ENCODE measurements around the gene SYCP3. TPM values are rescaled to one million over a fixed set of nuclear protein-coding genes. Genes with fewer than 3 reads are reported as not detected.
A peak's percentile ranks its signal among the peaks of the same experiment; 100 is the strongest.

The SYCP3 gene
- total and polyA plus RNA-seq, 3 experiments from 2014 or later = 0.14 to 0.27 (median 0.22) TPM

DNA sequence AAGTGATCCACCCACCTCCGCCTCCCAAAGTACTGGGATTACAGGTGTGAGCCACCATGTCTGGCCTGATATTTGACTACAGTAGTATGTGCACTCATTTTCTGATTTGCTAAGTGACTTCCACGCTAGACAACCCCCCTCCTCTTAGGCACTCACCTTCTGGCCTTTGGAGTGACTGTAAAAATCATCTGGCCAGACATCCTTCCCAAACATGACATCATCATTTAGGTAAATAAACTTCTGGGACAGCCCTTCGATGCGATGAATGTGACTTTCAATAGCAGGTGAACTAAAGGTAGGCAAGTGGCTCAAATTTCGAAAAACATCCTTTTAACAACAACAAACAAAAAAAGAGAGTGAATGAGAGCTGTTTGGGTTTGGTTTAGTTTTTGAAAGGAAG is 30.6 kb upstream of the SYCP3 start:
- no peak overlapping the region for H3K27ac ChIP-seq (ENCODE audit: low read depth, low read length)
- POLR2A ChIA-PET = no interaction called here
- peaks cover 13% of the 10 kb centered on the region for H3K36me3 ChIP-seq (ENCODE audit: insufficient read depth, low read length)
- Mint-ChIP-seq H3K9me3 (no peaks in the 10 kb centered on the region), H3K27ac (peak overlapping the region in 3 of 8 donors; percentile 2 to 57 (median 42)), H3K4me3 (no peak overlapping the region), H3K4me1 (peaks cover 0 to 7% (median 1%) of the 10 kb centered on the region in 3 donors), H3K36me3 (peaks cover 0 to 76% (median 23%) of the 10 kb centered on the region in 3 donors), H3K27me3 (no peaks in the 10 kb centered on the region)
- H3K4me1 ChIP-seq (ENCODE audit: insufficient read depth, low read length) = no peaks in the 10 kb centered on the region
- H3K27me3 ChIP-seq (ENCODE audit: insufficient read depth, low read length, poor library complexity, severe bottlenecking) = no peaks in the 10 kb centered on the region
- CTCF ChIA-PET = interaction anchor here (1.5 to 4.5 kb wide), 4 partner anchors 10 to 70 kb away, joined by 5 to 22 read pairs (median 7); partner anchors contain the start of gene GNPTAB
- H3K9me3 ChIP-seq (ENCODE audit: low read length) = no peaks in the 10 kb centered on the region
- DNase-seq = no peak
- H3K4me3 ChIP-seq (ENCODE audit: low read length) = no peak overlapping the region

DNA sequence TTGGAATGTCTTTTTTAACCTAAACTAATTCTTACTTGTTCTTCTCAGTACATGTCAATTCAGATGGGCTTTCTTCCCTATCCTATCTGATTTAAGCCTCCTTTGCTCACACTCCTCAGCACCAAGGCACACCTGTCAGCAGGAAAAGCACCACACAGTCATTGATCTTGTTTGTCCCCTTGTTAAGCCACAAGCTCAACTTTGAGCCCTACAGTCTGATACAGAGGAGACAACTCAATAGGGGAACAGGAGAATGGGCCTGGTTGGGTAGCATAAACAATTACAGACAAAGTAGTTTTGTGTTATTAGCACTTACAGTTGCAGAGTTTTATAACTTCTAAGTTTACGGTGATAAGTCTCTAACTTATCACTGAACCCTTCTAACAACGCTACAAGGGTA is 29.5 kb upstream of the SYCP3 start:
- H3K4me3 Mint-ChIP-seq = no peak overlapping the region
- no peak overlapping the region for H3K4me3 ChIP-seq (ENCODE audit: low read length)
- H3K27me3 Mint-ChIP-seq = no peaks in the 10 kb centered on the region
- H3K36me3 Mint-ChIP-seq = peaks cover 0 to 87% (median 28%) of the 10 kb centered on the region in 3 donors
- no peaks in the 10 kb centered on the region for H3K9me3 Mint-ChIP-seq
- no peaks in the 10 kb centered on the region for H3K4me1 ChIP-seq (ENCODE audit: insufficient read depth, low read length)
- no peak overlapping the region for H3K27ac ChIP-seq (ENCODE audit: low read depth, low read length)
- POLR2A ChIA-PET = no interaction called here
- CTCF ChIA-PET = interaction anchor here (1.5 to 4.5 kb wide), 4 partner anchors 9 to 71 kb away, joined by 5 to 22 read pairs (median 7); partner anchors contain the start of gene GNPTAB
- no peaks in the 10 kb centered on the region for H3K27me3 ChIP-seq (ENCODE audit: insufficient read depth, low read length, poor library complexity, severe bottlenecking)
- peak overlapping the region in 5 of 8 donors; percentile 24 to 89 (median 52) for H3K27ac Mint-ChIP-seq
- no peaks in the 10 kb centered on the region for H3K9me3 ChIP-seq (ENCODE audit: low read length)
- H3K4me1 Mint-ChIP-seq = peaks cover 0 to 10% (median 1%) of the 10 kb centered on the region in 3 donors
- H3K36me3 ChIP-seq (ENCODE audit: insufficient read depth, low read length) = peaks cover 13% of the 10 kb centered on the region
- no peak for DNase-seq

DNA sequence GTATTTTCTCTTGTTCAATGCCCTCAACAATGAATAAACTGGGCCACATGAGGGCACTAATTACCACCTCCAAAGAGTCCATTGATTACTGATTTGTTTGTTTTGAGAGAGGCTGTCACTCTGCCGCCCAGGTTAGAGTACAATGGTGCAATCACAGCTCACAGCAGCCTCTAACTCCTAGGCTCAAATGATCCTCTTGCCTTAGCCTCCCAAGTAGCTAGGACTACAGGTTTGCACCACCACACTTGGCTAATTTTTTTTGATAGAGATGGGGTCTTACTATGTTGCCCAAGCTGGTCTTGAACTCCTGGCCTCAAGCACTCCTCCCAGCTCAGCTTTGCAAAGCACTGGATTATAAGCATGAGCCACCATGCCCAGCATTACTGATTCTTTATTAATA is 28.3 kb upstream of the SYCP3 start:
- Histone ChIP-seq H3K27ac (ENCODE audit: low read depth, low read length) (no peak overlapping the region), H3K36me3 (ENCODE audit: insufficient read depth, low read length) (peaks cover 13% of the 10 kb centered on the region), H3K4me1 (ENCODE audit: insufficient read depth, low read length) (no peaks in the 10 kb centered on the region), H3K27me3 (ENCODE audit: insufficient read depth, low read length, poor library complexity, severe bottlenecking) (no peaks in the 10 kb centered on the region), H3K4me3 (ENCODE audit: low read length) (no peak overlapping the region), H3K9me3 (ENCODE audit: low read length) (no peaks in the 10 kb centered on the region)
- no peaks in the 10 kb centered on the region for H3K27me3 Mint-ChIP-seq
- peaks cover 0 to 5% (median 0%) of the 10 kb centered on the region in 3 donors for H3K4me1 Mint-ChIP-seq
- H3K36me3 Mint-ChIP-seq = peaks cover 5 to 88% (median 32%) of the 10 kb centered on the region in 3 donors
- no peak for DNase-seq
- CTCF ChIA-PET = interaction anchor here (1.1 to 4.5 kb wide), 2 partner anchors 58 to 73 kb away, joined by 3 to 22 read pairs; no protein-coding TSS in a partner anchor
- POLR2A ChIA-PET = no interaction called here
- no peak overlapping the region for H3K27ac Mint-ChIP-seq
- H3K9me3 Mint-ChIP-seq = no peaks in the 10 kb centered on the region
- no peak overlapping the region for H3K4me3 Mint-ChIP-seq

DNA sequence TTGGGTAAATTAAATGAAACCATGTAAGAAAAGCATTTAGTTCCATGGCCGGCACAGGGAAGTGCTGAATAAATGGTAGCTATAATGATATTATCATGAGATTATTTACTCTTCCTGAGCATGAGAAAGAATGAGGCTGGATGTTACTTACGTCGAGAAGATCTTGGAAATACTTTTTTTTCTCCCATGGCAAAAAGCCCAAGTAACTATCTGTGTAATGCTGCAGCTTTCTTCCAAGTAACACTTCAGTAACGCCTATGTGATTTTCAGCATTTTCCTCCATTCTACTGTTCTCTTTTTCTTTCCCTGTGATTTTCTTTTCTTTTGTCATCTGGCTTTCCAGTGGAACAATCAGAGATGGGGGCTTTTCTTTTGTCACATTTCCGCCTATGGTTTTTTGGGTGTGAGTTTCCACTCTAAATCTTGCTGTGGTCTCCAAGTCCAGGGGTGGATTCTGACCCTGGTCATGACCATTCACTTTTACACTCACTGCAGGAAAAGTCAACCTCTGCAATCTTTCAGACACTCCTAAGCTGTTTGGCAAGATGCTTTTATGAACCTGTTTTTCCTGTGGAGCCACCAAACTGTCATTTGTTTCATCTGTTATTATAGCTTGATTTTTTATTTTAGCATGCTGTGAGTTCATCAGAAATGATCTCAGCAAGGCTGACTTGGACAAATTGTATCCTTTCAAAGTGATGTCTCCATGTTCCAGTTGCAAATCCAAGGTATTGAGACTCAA is 25.0 kb upstream of the SYCP3 start:
- no peaks in the 10 kb centered on the region for H3K4me1 ChIP-seq (ENCODE audit: insufficient read depth, low read length)
- Mint-ChIP-seq H3K27me3 (no peaks in the 10 kb centered on the region), H3K4me3 (no peak overlapping the region), H3K9me3 (no peaks in the 10 kb centered on the region), H3K36me3 (peaks cover 5 to 80% (median 27%) of the 10 kb centered on the region in 3 donors), H3K27ac (peak overlapping the region in 2 of 8 donors; percentile 23 to 35), H3K4me1 (peaks cover 0 to 5% (median 0%) of the 10 kb centered on the region in 3 donors)
- no peak overlapping the region for H3K4me3 ChIP-seq (ENCODE audit: low read length)
- H3K27me3 ChIP-seq (ENCODE audit: insufficient read depth, low read length, poor library complexity, severe bottlenecking) = no peaks in the 10 kb centered on the region
- no peak for DNase-seq
- H3K36me3 ChIP-seq (ENCODE audit: insufficient read depth, low read length) = peaks cover 14% of the 10 kb centered on the region
- no peaks in the 10 kb centered on the region for H3K9me3 ChIP-seq (ENCODE audit: low read length)
- ChIA-PET POLR2A (no interaction called here), CTCF (interaction anchor here (1.1 kb wide), 2 partner anchors 17 to 349 kb away, joined by 3 to 4 read pairs; no protein-coding TSS in a partner anchor)
- H3K27ac ChIP-seq (ENCODE audit: low read depth, low read length) = no peak overlapping the region

DNA sequence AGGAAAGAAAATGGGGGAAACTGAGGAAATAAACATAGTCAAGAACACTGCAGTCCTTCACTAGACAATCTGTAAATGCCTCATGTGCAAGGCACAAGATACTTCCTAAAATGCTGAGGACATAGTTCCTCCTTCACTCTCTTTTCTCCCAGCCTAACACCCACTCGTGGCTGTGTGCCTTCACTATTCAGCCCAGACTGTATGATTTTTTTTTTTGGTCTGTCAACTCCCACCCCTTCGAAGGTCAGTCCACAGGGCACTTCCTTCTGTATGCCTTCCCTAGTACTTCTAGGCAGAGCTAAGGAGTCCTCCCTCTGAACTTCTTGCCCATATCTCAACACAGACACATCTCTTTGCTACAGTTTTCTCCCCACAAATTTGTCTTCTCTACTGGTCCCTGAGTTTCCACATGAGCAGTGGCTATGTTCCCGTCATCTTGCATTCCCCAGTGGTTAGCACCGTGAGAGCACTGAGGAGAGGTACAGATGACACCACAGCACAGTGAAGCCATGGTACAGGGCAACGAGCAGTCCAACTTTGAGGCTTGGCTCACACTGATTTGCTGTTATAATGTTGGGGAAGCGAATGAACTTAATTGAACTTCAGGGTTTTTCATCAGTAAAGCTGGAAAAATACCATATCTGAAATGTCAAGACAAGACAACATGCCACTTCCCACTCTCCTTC is 24.1 kb upstream of the SYCP3 start:
- POLR2A ChIA-PET = no interaction called here
- H3K4me1 ChIP-seq (ENCODE audit: insufficient read depth, low read length) = no peaks in the 10 kb centered on the region
- peaks cover 18% of the 10 kb centered on the region for H3K36me3 ChIP-seq (ENCODE audit: insufficient read depth, low read length)
- H3K4me3 Mint-ChIP-seq = no peak overlapping the region
- no peak overlapping the region for H3K4me3 ChIP-seq (ENCODE audit: low read length)
- H3K9me3 Mint-ChIP-seq = no peaks in the 10 kb centered on the region
- peaks cover 0 to 5% (median 0%) of the 10 kb centered on the region in 3 donors for H3K4me1 Mint-ChIP-seq
- H3K27me3 ChIP-seq (ENCODE audit: insufficient read depth, low read length, poor library complexity, severe bottlenecking) = no peaks in the 10 kb centered on the region
- peak overlapping the region in 3 of 8 donors; percentile 15 to 70 (median 23) for H3K27ac Mint-ChIP-seq
- peaks cover 8 to 76% (median 24%) of the 10 kb centered on the region in 3 donors for H3K36me3 Mint-ChIP-seq
- H3K9me3 ChIP-seq (ENCODE audit: low read length) = no peaks in the 10 kb centered on the region
- CTCF ChIA-PET = interaction anchor here (1.1 to 1.8 kb wide), 2 partner anchors 17 to 349 kb away, joined by 4 read pairs; no protein-coding TSS in a partner anchor
- no peak for DNase-seq
- H3K27ac ChIP-seq (ENCODE audit: low read depth, low read length) = no peak overlapping the region
- no peaks in the 10 kb centered on the region for H3K27me3 Mint-ChIP-seq

DNA sequence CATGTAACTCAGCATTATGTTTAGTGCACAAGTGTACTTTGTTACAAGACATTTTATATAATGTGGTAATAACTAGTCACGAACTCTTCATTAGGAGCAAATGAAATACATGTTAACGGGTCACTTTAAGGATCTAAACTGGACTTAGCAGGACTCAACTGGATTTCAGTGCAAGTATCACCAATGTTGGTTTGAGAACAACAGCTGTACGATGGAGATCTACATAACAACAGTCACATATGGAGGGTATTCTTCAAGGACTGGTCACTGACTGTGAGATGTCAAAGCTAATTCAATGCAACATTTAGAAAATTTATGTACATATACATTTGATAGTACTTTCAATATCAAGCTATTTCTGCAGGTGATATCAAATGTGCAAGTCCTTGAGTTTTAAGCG is 22.5 kb upstream of the SYCP3 start:
- Mint-ChIP-seq H3K4me1 (peaks cover 0 to 5% (median 0%) of the 10 kb centered on the region in 3 donors), H3K36me3 (peaks cover 8 to 71% (median 24%) of the 10 kb centered on the region in 3 donors), H3K27ac (no peak overlapping the region), H3K9me3 (no peaks in the 10 kb centered on the region), H3K27me3 (no peaks in the 10 kb centered on the region), H3K4me3 (no peak overlapping the region)
- ChIA-PET CTCF (interaction anchor here (1.8 to 3.1 kb wide), 2 partner anchors 11 to 347 kb away, joined by 4 to 13 read pairs; no protein-coding TSS in a partner anchor), POLR2A (no interaction called here)
- H3K4me1 ChIP-seq (ENCODE audit: insufficient read depth, low read length) = no peaks in the 10 kb centered on the region
- H3K27ac ChIP-seq (ENCODE audit: low read depth, low read length) = no peak overlapping the region
- no peak for DNase-seq
- H3K4me3 ChIP-seq (ENCODE audit: low read length) = no peak overlapping the region
- H3K36me3 ChIP-seq (ENCODE audit: insufficient read depth, low read length) = peaks cover 15% of the 10 kb centered on the region
- no peaks in the 10 kb centered on the region for H3K9me3 ChIP-seq (ENCODE audit: low read length)
- H3K27me3 ChIP-seq (ENCODE audit: insufficient read depth, low read length, poor library complexity, severe bottlenecking) = no peaks in the 10 kb centered on the region

DNA sequence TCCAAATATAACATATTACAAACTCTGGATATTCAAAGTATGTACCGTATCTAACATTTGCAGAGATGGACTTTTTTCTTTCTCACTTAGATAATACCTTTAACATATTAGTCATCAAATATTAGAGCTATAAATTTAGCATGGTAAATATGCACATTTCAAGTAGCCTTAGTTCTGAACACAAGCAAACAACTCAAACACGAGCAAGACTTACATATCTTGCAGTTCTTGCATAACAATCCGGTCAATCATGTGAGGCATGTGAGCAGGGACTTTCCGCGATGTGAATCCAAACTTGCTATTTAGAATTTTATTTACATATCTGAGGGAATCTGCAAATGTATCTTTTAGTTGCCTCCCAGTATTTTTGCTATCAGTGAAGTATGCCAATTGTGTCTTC is 22.1 kb upstream of the SYCP3 start:
- Histone ChIP-seq H3K4me1 (ENCODE audit: insufficient read depth, low read length) (no peaks in the 10 kb centered on the region), H3K36me3 (ENCODE audit: insufficient read depth, low read length) (peaks cover 14% of the 10 kb centered on the region), H3K4me3 (ENCODE audit: low read length) (no peak overlapping the region), H3K9me3 (ENCODE audit: low read length) (no peaks in the 10 kb centered on the region), H3K27ac (ENCODE audit: low read depth, low read length) (no peak overlapping the region), H3K27me3 (ENCODE audit: insufficient read depth, low read length, poor library complexity, severe bottlenecking) (no peaks in the 10 kb centered on the region)
- Mint-ChIP-seq H3K9me3 (no peaks in the 10 kb centered on the region), H3K4me3 (no peak overlapping the region), H3K27me3 (no peaks in the 10 kb centered on the region), H3K27ac (no peak overlapping the region), H3K36me3 (peaks cover 8 to 71% (median 25%) of the 10 kb centered on the region in 3 donors), H3K4me1 (peaks cover 0 to 5% (median 0%) of the 10 kb centered on the region in 3 donors)
- ChIA-PET POLR2A (interaction anchor here (0.7 kb wide), 1 partner anchor 297 kb away, joined by 6 read pairs; no protein-coding TSS in a partner anchor), CTCF (interaction anchor here (3.1 kb wide), 1 partner anchor 11 kb away, joined by 13 read pairs; no protein-coding TSS in a partner anchor)
- DNase-seq = no peak
